OCI-M1 (cell line): ENCODE data around the gene L3MBTL2.
"Not testable (repeated sequence)": the region's sequence is repeated elsewhere in the genome, so short reads cannot be mapped to it uniquely, and the experiment has no call there.

Experiments
- DNase-seq: peaks from one replicate; lab custom pipeline; 2025; lab: John Stamatoyannopoulos, UW

Gene L3MBTL2

GRCh38 chr22:41204992-41205900, at the start of gene L3MBTL2:
Gene L3MBTL2, plus strand, starts transcription at chr22:41205312. Its CDS starts 51 bp downstream, at chr22:41205363.
- peak; percentile 97 for DNase-seq

DNA sequence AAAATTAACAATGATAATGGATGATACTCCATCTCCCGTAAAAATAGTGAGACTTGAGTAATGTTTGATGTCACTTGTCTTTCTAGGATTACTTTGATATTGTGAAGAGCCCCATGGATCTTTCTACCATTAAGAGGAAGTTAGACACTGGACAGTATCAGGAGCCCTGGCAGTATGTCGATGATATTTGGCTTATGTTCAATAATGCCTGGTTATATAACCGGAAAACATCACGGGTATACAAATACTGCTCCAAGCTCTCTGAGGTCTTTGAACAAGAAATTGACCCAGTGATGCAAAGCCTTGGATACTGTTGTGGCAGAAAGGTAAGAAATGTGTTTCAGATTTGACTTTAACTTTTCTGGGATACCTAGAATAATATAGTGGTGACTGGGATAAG, 48.0 kb upstream of the L3MBTL2 start:
- DNase-seq: no peak

DNA sequence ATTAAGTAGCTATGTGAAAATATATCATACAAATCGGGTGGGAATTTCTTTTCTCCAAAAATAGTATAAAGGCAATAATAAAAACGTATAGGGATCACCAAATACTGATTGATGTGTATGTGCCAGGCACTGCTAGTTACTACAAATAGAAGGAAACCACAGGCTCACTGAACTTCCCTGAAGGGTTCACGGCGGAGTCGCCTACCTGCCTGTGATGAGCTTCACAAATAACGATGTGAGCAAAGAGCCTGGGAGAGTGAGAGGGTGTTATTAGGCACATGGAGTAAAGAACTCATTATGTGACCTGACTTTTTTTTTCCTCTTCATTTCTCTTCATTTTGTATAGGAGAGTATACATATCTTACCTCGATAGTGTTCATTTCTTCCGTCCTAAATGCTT, 36.0 kb upstream of the L3MBTL2 start:
- no peak for DNase-seq

DNA sequence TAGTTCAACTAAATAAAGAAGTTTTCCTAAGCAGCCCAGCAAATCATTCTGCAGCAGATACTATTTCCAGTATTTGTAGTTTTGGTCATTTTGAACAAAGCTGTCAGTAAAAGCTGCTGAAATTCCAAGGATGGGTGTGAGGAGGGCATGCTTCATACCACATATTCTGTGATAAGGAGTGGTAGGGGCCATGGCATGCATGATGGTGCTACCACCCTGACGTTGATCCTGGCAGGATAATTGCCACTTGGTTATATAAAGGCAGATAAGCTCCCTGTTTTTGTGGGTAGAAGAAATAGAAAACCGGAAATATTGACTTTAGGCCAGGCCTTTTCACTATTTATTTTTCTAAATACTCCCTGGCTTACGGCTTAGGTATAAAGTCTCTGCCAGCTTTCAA, 33.1 kb upstream of the L3MBTL2 start:
- no peak for DNase-seq

DNA sequence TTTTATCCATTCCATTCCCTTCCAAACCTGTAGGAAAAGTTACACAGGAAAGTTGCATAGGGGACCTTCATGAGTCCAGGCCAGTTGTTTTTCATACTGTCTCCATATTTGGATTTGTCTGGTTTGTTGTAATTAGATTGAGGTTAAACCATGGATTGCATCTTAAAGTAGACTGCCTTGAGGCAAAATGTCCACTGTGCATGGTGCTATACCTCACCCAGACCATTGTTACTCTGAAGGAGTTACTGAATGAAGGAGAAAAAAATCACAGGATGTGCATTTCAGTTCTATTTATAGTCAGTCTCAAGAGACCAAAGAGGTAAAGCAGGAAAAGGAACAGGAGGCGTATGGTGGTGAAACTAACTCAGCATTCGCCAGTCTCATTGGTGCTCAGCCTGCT, 29.6 kb upstream of the L3MBTL2 start:
- DNase-seq: no peak

- DNase-seq: no peak
Measured at GRCh38 chr22:41177040-41177621, 28.0 kb upstream of the L3MBTL2 start.

DNA sequence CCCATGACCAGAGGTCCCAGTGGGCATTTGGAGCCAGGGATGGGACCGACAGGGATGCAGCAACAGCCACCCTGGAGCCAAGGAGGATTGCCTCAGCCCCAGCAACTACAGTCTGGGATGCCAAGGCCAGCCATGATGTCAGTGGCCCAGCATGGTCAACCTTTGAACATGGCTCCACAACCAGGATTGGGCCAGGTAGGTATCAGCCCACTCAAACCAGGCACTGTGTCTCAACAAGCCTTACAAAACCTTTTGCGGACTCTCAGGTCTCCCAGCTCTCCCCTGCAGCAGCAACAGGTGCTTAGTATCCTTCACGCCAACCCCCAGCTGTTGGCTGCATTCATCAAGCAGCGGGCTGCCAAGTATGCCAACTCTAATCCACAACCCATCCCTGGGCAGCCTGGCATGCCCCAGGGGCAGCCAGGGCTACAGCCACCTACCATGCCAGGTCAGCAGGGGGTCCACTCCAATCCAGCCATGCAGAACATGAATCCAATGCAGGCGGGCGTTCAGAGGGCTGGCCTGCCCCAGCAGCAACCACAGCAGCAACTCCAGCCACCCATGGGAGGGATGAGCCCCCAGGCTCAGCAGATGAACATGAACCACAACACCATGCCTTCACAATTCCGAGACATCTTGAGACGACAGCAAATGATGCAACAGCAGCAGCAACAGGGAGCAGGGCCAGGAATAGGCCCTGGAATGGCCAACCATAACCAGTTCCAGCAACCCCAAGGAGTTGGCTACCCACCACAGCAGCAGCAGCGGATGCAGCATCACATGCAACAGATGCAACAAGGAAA, 27.3 kb upstream of the L3MBTL2 start:
- DNase-seq: no peak

- no peak for DNase-seq
Measured at GRCh38 chr22:41178425-41178975, 26.6 kb upstream of the L3MBTL2 start.

DNA sequence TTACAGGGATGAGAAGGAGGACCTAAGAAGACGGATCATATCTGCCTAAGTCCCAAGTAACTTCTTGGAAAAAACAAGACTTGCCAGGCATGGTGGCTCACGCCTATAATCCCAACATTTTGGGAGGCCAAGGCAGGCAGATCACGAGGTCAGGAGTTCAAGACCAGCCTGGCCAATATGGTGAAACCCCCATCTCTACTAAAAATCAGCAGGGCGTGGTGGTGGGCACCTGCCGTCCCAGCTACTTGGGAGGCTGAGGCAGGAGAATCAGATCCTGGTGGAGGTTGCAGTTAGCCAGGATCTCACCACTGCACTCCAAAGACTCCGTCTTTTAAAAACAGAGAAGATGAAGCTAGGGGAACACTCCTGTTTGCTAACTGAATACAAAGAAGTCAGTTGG, 24.8 kb upstream of the L3MBTL2 start:
- DNase-seq: not testable (repeated sequence)

- no peak for DNase-seq
Measured at GRCh38 chr22:41180926-41181325, 24.2 kb upstream of the L3MBTL2 start.

GRCh38 chr22:41181349-41182241, 23.5 kb upstream of the L3MBTL2 start:
- no peak for DNase-seq

DNA sequence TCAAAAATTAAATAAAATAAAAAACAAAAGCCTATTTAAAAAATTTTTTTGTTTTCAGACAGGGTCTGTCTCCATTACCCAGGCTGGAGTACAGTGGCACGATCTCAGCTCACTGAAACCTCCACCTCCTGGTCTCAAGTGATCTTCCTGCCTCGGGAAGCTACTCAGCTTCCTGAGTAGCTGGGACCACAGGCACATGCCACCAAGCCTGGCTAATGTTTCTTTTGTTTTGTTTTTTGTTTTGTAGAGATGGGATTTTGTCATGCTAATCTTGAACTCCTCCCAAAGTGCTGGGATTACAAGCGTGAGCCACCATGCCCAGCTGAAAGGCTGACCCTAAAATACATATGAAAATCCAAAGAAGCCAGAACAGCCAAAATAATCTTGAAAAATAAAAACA, 20.4 kb upstream of the L3MBTL2 start:
- DNase-seq: no peak

GRCh38 chr22:41191467-41191866, 13.6 kb upstream of the L3MBTL2 start:
- no peak for DNase-seq

DNA sequence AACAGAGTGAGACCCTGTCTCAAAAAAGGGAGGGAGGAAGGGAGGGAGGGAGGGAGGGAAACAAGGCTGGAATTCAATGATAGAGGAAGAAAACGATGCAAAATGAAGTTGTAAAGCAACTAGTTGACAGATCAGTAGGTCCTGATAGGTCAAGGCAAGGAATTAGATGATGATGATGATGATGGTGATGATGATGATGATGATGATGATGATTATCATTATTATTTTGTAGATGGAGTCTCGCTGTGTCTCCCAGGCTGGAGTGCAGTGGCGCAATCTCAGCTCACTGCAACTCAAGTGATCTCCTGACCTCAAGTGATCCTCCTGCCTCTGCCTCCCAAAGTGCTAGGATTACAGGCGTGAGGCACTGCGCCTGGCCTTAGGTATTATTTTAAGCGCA, 11.3 kb upstream of the L3MBTL2 start:
- no peak for DNase-seq

DNA sequence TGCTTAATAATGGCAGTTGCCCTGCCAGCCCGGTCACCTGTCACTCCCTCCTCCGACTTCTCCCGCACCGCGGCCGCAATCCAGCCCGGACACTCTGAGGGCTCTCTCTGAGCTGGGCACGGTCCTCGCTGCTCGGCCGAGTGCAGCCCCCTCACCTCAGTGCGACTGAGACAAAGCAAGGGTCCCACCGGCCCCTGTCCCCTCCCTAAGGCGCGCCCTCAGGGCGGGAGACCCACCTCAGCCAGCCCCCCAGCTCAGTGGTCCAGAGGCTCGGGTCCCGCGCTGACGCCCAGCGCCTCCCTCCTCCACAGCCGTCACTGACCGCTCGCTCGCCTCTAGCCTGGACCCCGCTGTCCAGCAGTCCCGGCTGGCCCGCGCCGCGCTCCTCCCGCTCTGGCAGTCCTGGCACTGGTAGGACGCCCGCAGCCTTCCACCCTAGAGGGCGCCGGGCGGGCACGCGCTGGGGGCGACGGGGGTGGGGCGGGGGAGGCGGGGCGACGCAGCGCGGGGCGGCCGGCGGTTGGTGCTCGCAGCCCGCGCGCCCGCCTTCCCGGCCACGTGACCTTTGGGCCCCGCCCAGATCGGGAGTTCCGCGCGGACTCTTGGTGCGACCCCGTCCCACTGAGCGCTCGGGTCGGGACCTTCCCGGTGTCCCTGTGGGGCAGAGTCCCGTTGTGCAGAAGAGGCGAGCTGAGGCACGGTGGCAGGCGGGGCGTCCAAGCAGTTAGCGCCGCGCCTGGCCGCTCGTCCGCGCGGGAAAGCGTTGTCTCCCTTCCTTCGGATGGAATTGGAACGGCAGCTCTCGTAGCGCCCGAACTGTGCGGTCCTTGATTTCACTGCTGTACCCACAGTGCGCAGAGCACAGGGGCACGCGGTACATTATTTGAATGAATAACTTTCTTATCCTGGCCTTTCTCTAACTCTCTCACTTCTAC, 7.8 kb upstream of the L3MBTL2 start:
- peak; percentile 84 for DNase-seq

GRCh38 chr22:41198027-41198580, 7.0 kb upstream of the L3MBTL2 start:
- DNase-seq: peak; percentile 34

GRCh38 chr22:41201141-41201540, 4.0 kb upstream of the L3MBTL2 start:
- DNase-seq: no peak

GRCh38 chr22:41203118-41203517, 2.0 kb upstream of the L3MBTL2 start:
- no peak for DNase-seq

DNA sequence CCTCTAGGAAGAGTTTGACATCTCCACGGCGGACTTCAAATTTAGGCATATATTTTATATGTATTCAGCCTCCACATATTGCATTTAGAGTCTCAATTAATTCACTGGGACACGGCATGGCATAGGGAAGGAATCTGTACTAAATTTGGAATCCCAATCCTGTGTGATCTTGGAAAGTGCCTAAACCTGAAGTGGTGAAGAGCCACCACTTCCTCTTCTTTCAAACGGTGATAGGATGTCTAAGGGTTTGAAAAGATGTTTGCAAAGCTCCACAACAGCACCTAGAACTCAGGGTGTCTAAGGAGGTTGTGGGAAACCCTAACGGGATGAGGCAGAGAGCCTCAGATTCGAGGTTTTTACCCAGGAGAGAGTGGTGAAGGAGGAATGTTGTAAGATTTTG, 1.0 kb upstream of the L3MBTL2 start:
- no peak for DNase-seq

DNA sequence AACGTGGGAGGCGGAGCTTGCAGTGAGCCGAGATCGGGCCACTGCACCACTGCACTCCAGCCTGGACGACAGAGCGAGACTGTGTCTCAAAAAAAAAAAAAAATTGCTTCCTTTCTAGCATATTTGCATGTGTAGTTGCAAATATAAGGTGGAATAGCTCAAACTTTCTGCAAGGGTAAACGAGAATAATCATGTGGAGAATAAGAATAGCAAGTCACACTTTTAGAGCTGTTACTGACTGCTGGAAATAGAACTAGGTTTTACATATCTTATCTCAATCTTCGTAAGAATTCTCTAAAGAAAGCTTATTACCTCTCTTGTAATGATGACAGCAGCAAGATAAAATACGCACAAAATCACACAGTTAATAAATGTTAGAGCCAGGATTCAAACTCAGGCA, 1.6 kb downstream of the L3MBTL2 start:
- DNase-seq: no peak
